Heart left ventricle (tissue), 16 donors: ENCODE results near the gene PLEKHG4B. TPM values are rescaled to one million over a fixed set of nuclear protein-coding genes. Genes with fewer than 3 reads are reported as not detected.

ENCODE experiments used
- ATAC-seq, 4 donors: fragments of 200-7000 bp; cut with Tn5 transposase; one replicate each; pipeline ENCODE4 v1.9.1; 2020 to 2022; ENCODE audit warnings: moderate library complexity in 4 of 4, mild to moderate bottlenecking in 3 of 4, moderate number of reproducible peaks in 1 of 4
- DNase-seq, 5 donors: peaks; one replicate each; pipeline ENCODE4 v3.0.0-alpha.2; 2020
- H3K27ac ChIP-seq, 12 donors: fragments of 200-600 bp; sonication (generic) in 4 of 12; one replicate each; pipeline versions ENCODE4 v1.5.0 to v1.8.0; 2016 to 2022; ENCODE audit warnings: mild to moderate bottlenecking in 2 of 12
- H3K27me3 ChIP-seq, 9 donors: fragments of 200-600 bp; sonication (generic) in 2 of 9; one replicate each; pipeline versions ENCODE4 v1.5.1 to v1.8.0; 2016 to 2022; ENCODE audit warnings: mild to moderate bottlenecking in 3 of 9
- H3K36me3 ChIP-seq, 9 donors: fragments of 200-600 bp; sonication (generic) in 2 of 9; one replicate each; pipeline versions ENCODE4 v1.5.0 to v1.8.0; 2018 to 2022; ENCODE audit warnings: mild to moderate bottlenecking in 2 of 9
- H3K4me1 ChIP-seq, 12 donors: fragments of 200-600 bp; sonication (generic) in 4 of 12; one replicate each; pipeline versions ENCODE4 v1.5.0 to v1.8.0; 2016 to 2022; ENCODE audit warnings: mild to moderate bottlenecking in 3 of 12
- H3K4me3 ChIP-seq, 12 donors: fragments of 200-600 bp; sonication (generic) in 4 of 12; one replicate each; pipeline versions ENCODE4 v1.5.0 to v1.8.0; 2017 to 2022; ENCODE audit warnings: mild to moderate bottlenecking in 9 of 12, moderate library complexity in 4 of 12
- H3K9me3 ChIP-seq, 12 donors: fragments of 200-600 bp; sonication (generic) in 4 of 12; one replicate each; pipeline versions ENCODE4 v1.5.0 to v1.8.0; 2016 to 2022; ENCODE audit warnings: mild to moderate bottlenecking in 1 of 12
- CTCF ChIP-seq, 12 donors: fragments of 200-600 bp; sonication (generic) in 4 of 12; IDR thresholded peaks; one replicate each; pipeline versions ENCODE4 v1.5.0 to v1.8.0; 2018 to 2022; ENCODE audit warnings: antibody characterized with exemption in 12 of 12, mild to moderate bottlenecking in 5 of 12
- POLR2A ChIP-seq, 2 donors: fragments of 450-650 bp; IDR thresholded peaks; one replicate each; pipeline ENCODE4 v1.6.1; 2017; ENCODE audit warnings: antibody characterized with exemption in 2 of 2, mild to moderate bottlenecking in 2 of 2, moderate library complexity in 2 of 2
- WGBS, 4 donors: extraction: QIAGEN DNeasy Blood & Tissue Kit in 2 of 4; methylation state at CpG; one replicate each; pipeline versions ENCODE4 v1.1.5 to v1.1.7; 2013 to 2018; 5-methylcytosine and 5-hydroxymethylcytosine counted together
- intact Hi-C, 10 donors: fragments of 100-400 bp; cut with DNase I; formaldehyde crosslinking; loops; one replicate each; pipeline versions ENCODE4 v1.11.1 to v1.14.2; 2022
- polyA plus RNA-seq, 2 donors: library from polyadenylated mRNA; stranded (reverse); fragments of 200-250 nt; gene quantifications; one replicate each; pipeline ENCODE4 v1.2.3, GENCODE V29; 2013
- total RNA-seq, 9 donors: library from RNA; depleted of rRNA in 2 of 9; stranded (reverse); fragments of >200 nt in 2 of 9; fragmentation: NEBNext Ultra II Directional in 3 of 9; extraction: Animal tissue kit (Norgen Biotek cat#: 25700) in 3 of 9; gene quantifications; one replicate each; pipeline versions ENCODE4 v1.1.0 to v1.2.4, GENCODE V29; 2016 to 2023
- donor health status: ischemic (EF 13 %, LVEDD 7.1; RV severe dilation, severe dysfunction).
- donor health status: healthy with polysubstance abuse.
- donor health status: DM: no; HTN: yes; CAD: no.
- donor health status: DM: no; HTN: no; CAD: no.
- donor health status: ischemic (EF 25% LVEDD 6.9; RV normal size, moderate dysfunction).
- donor health status: ischemic (EF 25% LVEDD 5.7; RV mildly dilated, moderate dysfunction).
- donor health status: healthy.
- donor health status: DM: yes; HTN: yes; CAD: no.
- donor health status: ischemic (EF 35%, LVEDD 5.7; RV mildly dilated, moderate dysfunction).
- donor health status: nonischemic (EF 11% LVEDD 7.7; RV severe dilation, severe dysfunction).
- donor health status: DM: yes; HTN: yes; CAD: no.
- donor health status: PGD.
- donor health status: ischemic (EF 29% LVEDD 5.4; RV normal size, mild dysfunction).
- donor health status: nonischemic (EF 23%, LVEDD 6.1; RV moderate dilation, normal function).

PLEKHG4B gene
- total and polyA plus RNA-seq, 11 donors = 0.03 to 0.34 (median 0.10) TPM; not detected in 7

DNA sequence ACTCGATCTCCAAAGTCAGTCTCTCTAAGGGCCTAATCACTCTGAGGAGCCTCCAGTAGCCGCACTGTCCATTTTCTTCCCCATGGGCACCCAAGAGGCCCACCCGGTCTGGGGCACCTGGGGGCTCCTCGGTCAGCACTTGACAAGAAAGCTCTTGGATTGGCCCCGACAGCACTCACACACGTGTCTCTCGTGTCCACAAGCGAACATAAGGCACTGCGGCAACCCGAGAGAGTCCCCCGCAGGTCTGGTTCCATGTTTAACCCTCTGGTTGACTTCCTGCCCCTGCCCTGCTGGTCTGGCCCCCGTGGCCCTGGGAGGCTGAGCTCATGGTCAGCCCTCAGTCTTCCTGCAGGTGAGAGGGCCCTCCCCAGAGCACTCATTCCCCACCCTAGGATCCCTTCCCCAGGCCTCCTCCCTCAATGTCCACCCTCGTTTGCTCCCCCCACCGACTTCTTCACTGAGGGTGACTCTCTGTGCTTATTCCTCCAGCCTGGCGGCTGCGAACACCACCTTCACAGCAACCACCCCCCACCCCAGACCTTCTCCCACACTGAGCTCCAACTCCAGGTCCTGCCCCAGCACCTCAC lies 83.0 kb downstream of the PLEKHG4B start:
- Histone ChIP-seq H3K9me3 (no peaks in the 10 kb centered on the region), H3K36me3 (no peaks in the 10 kb centered on the region), H3K27me3 (peaks cover 0 to 6% (median 0%) of the 10 kb centered on the region in 9 donors), H3K27ac (no peak overlapping the region), H3K4me3 (no peak overlapping the region), H3K4me1 (no peaks in the 10 kb centered on the region)
- ATAC-seq = no peak
- 89 to 91% (median 91%) methylated on average over 16 of the region's 16 CpGs for WGBS, 4 donors
- DNase-seq = peak in 2 of 5 donors; percentile 1 to 15
- TF ChIP-seq POLR2A (IDR thresholded peaks at IDR 0.05) (no peak), CTCF (IDR thresholded peaks at IDR 0.05) (no peak)
- intact Hi-C loops = no loop called here

DNA sequence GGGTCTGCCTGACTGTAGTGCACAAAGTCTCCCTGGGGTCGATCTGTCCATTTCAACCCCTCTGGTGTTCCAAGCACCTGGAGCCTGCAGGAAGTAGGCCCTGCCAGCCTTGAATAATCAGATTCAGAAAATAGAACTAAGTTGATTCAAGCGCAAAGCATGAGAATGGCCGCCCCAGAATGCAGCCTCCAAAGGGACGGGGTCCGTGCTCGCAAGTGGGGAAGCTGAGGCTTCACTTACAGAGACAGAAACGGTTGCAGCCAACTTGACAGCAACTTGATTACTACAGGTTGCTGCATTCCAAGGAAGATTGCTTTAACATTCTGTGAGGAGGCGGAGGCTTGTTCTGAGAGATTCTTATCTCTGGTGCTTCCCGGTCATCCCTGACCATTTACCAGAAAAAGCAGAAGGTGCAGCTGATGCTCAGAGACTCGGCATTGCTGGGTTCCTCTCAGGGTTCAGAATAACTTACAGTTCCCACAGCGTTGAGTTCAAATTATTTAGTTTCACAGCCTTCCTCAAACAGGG lies 84.4 kb downstream of the PLEKHG4B start:
- no peak for ATAC-seq
- Histone ChIP-seq H3K27me3 (peaks cover 0 to 6% (median 0%) of the 10 kb centered on the region in 9 donors), H3K9me3 (no peaks in the 10 kb centered on the region), H3K36me3 (no peaks in the 10 kb centered on the region), H3K4me1 (peaks cover 0 to 7% (median 0%) of the 10 kb centered on the region in 12 donors), H3K4me3 (no peak overlapping the region), H3K27ac (no peak overlapping the region)
- intact Hi-C loops = no loop called here
- peak in 1 of 5 donors; percentile 7 for DNase-seq
- 72 to 85% (median 76%) methylated on average over 10 to 11 of the region's 11 CpGs for WGBS, 4 donors
- no peak for TF ChIP-seq POLR2A (IDR thresholded peaks at IDR 0.05)
- TF ChIP-seq CTCF (IDR thresholded peaks at IDR 0.05) = no peak

GRCh38 chr5:178110-178509 lies 86.1 kb downstream of the PLEKHG4B start:
- peaks cover 0 to 6% (median 0%) of the 10 kb centered on the region in 9 donors for H3K27me3 ChIP-seq
- peaks cover 0 to 7% (median 0%) of the 10 kb centered on the region in 12 donors for H3K4me1 ChIP-seq
- no peak overlapping the region for H3K27ac ChIP-seq
- no peaks in the 10 kb centered on the region for H3K9me3 ChIP-seq
- ATAC-seq = no peak
- WGBS, 4 donors = 84 to 90% (median 88%) methylated on average over 5 of the region's 5 CpGs
- no peaks in the 10 kb centered on the region for H3K36me3 ChIP-seq
- no peak overlapping the region for H3K4me3 ChIP-seq
- no peak for TF ChIP-seq POLR2A (IDR thresholded peaks at IDR 0.05)
- TF ChIP-seq CTCF (IDR thresholded peaks at IDR 0.05) = no peak
- intact Hi-C loops = no loop called here
- peak in 2 of 5 donors; percentile 3 to 7 for DNase-seq

GRCh38 chr5:179401-179800 lies 87.4 kb downstream of the PLEKHG4B start:
- H3K27ac ChIP-seq = no peak overlapping the region
- peaks cover 0 to 6% (median 0%) of the 10 kb centered on the region in 9 donors for H3K27me3 ChIP-seq
- no peak overlapping the region for H3K4me3 ChIP-seq
- peak in 2 of 5 donors; percentile 7 to 54 for DNase-seq
- WGBS, 4 donors = 82 to 98% (median 86%) methylated on average over 9 of the region's 9 CpGs
- no peak for TF ChIP-seq CTCF (IDR thresholded peaks at IDR 0.05)
- TF ChIP-seq POLR2A (IDR thresholded peaks at IDR 0.05) = no peak
- peaks cover 0 to 7% (median 0%) of the 10 kb centered on the region in 12 donors for H3K4me1 ChIP-seq
- intact Hi-C loops = no loop called here
- no peaks in the 10 kb centered on the region for H3K36me3 ChIP-seq
- H3K9me3 ChIP-seq = no peaks in the 10 kb centered on the region
- no peak for ATAC-seq
